ENCODE measurements around the gene DNAAF5.

Gene DNAAF5

GRCh38 chr7:834277-834676 is 107.8 kb downstream of the DNAAF5 start:
- DNase-seq (ENCODE audit: low read depth in 2 of 2) = no peak

- no peak for DNase-seq (ENCODE audit: low read depth in 2 of 2)
Measured at GRCh38 chr7:835021-835420, 108.5 kb downstream of the DNAAF5 start.

DNA sequence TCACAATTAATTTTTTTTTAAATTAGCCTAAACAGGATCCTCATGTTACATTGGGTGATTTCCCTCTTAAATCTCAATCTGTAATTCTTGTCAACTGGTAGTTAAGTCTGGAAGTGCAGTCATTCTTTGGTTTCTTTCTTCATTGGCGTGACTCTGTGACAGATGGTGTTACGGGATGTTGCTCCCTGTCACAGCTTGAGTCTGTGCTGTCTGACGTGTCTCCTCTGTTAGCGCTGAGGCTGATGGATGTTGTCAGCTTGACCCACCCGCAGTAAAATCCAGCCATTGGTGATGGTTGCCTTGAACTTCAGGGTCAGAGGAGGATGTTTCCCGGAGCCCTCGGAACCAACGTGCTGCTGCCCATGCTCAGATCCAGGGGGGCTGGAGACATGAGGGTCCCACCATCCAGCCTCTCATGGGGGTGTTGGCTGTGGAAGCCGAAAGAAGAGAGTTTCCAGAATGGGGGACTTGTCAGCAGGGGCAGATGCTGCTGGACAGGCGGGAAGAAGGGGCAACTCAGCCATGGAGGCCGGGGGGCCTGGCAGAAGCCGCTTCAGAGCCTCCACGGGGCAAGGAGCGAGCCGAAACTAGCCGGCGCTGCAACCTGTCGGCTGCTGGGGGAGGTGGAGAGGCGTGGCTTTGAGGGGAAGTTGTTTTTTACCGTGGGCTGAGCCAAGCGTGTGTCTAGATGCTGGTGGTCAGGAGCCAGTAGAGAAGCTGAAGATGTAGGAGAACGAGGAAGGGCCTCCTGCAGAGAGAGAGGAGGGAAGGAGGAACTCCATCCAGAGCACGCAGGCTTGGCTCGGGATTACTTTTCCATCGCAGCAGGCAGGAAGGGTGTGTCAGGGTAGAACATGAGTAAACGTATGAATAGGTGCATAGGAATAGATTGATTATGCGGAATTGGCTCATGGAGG is 109.2 kb downstream of the DNAAF5 start:
- DNase-seq (ENCODE audit: low read depth in 2 of 2) = no peak
